Measurements from ENCODE around the gene LBX2. TPM values are rescaled to one million over a fixed set of nuclear protein-coding genes. Genes with fewer than 3 reads are reported as not detected.
A peak's percentile ranks its signal among the peaks of the same experiment; 100 is the strongest.

The LBX2 gene
- total and polyA plus RNA-seq, 9 of the 15 experiments (the other 6 are each of a cell fraction or from before 2014, with no cell fraction given): 0.39 to 6.2 (median 1.8) TPM; not detected in 1

GRCh38 chr2:74530239-74531187, 31.1 kb upstream of the LBX2 start:
- WGBS (ENCODE audit: insufficient coverage, low coverage, missing lambda C conversion rate): under 1% methylated on average over 35 of the region's 54 CpGs
- POLR2A ChIA-PET: interaction anchor here (0.6 to 3.9 kb wide), 21 partner anchors 9 to 627 kb away, joined by 3 to 25 read pairs (median 4); partner anchors contain the start of genes CCDC142, LOXL3, MRPL53 and TTC31
- peak overlapping the region; percentile 84 for H3K27ac ChIP-seq (ENCODE audit: extremely low read depth, low read depth, low read length)
- H3K79me2 ChIP-seq (ENCODE audit: control insufficient read depth, insufficient read depth, low read length): peaks cover 52% of the 10 kb centered on the region
- CTCF ChIA-PET (ENCODE audit: low intra/inter-chr PET ratio): interaction anchor here (1.5 to 2.0 kb wide), 2 partner anchors 48 to 57 kb away, joined by 4 to 12 read pairs; partner anchors contain the start of genes CCDC142 and TTC31
- DNase-seq (ENCODE audit: extremely low read depth in 1 of 4, low spot score in 3 of 4) (peak; percentile 85 to 96 (median 92)), ATAC-seq (peak; percentile 80), FAIRE-seq (peak; percentile 97)
- peaks cover 5% of the 10 kb centered on the region; the same call in 1 of the 2 replicates for H4K20me1 ChIP-seq (replicated peaks; ENCODE audit: control insufficient read depth, insufficient read depth, low read length)
- in situ Hi-C loops (cut with MboI) (no loop called here), intact Hi-C loops (cut with micrococcal nuclease) (loop anchor here (2.0 to 5.0 kb wide), 3 partner anchors 24 to 278 kb away; partner anchors contain the start of gene DOK1)
- H3K9ac ChIP-seq (ENCODE audit: insufficient read depth in 1 of 2, low read depth in 2 of 2, low read length in 2 of 2): peak overlapping the region; percentile 95 to 97
- no peaks in the 10 kb centered on the region for H3K9me3 ChIP-seq (replicated peaks; ENCODE audit: control insufficient read depth, insufficient read depth, low read depth, low read length)
- peaks cover 65% of the 10 kb centered on the region for H3K36me3 ChIP-seq (ENCODE audit: control insufficient read depth, insufficient read depth, low read length)
- peak overlapping the region; percentile 96 for H3K4me3 ChIP-seq
- no peaks in the 10 kb centered on the region for H3K27me3 ChIP-seq (ENCODE audit: control insufficient read depth in 2 of 2, insufficient read depth in 2 of 2, low read length in 2 of 2)
- H2AFZ ChIP-seq (ENCODE audit: low read depth, low read length): peak overlapping the region; percentile 70
- peaks cover 3% of the 10 kb centered on the region for H3K9me1 ChIP-seq (ENCODE audit: control insufficient read depth, insufficient read depth, low read length)
- BruUV-seq (replicated peaks): TSS peak; percentile 62
- peak overlapping the region; percentile 97 for H3K4me2 ChIP-seq (ENCODE audit: insufficient read depth, low read length)
- peaks cover 28 to 37% of the 10 kb centered on the region in 2 experiments for H3K4me1 ChIP-seq (replicated peaks in 1 of 2; ENCODE audit: control insufficient read depth in 2 of 2, insufficient read depth in 2 of 2, low read length in 2 of 2)
- TF ChIP-seq POLR2A (conservative IDR thresholded peaks at IDR 0.05) (peak; percentile 79), UBTF (IDR thresholded peaks at IDR 0.05; ENCODE audit: borderline replicate concordance in 1 of 2, low read depth in 2 of 2, low read length in 2 of 2) (peak in 1 of 2 experiments; percentile 88; a peak in 2 of 4 replicates), ZBTB26 (CRISPR knock-in tag; IDR thresholded peaks at IDR 0.05) (no peak), THAP12 (CRISPR knock-in tag; IDR thresholded peaks at IDR 0.05) (no peak), ZNF561 (CRISPR knock-in tag; conservative IDR thresholded peaks at IDR 0.05) (no peak), THRB (CRISPR knock-in tag; conservative IDR thresholded peaks at IDR 0.05) (no peak), TRIM24 (IDR thresholded peaks at IDR 0.05) (peak in 1 of 2 experiments; percentile 59; a peak in 2 of 4 replicates), CHAMP1 (IDR thresholded peaks at IDR 0.05) (no peak)

All from K562 (cell line).